Measurements from ENCODE around the gene SYNGR1. TPM values are rescaled to one million over a fixed set of nuclear protein-coding genes. Genes with fewer than 3 reads are reported as not detected.

The SYNGR1 gene
- polyA plus RNA-seq, 3 donors = 18.0 to 54.9 (median 39.6) TPM

GRCh38 chr22:39423976-39424375 is 74.2 kb downstream of the SYNGR1 start:
- Histone ChIP-seq H3K9ac (ENCODE audit: insufficient read depth, low read length, poor library complexity, severe bottlenecking) (no peak overlapping the region), H3K79me2 (ENCODE audit: insufficient read depth, low read length) (no peaks in the 10 kb centered on the region), H3K27me3 (ENCODE audit: control insufficient read depth in 2 of 2, insufficient read depth in 2 of 2, low read length in 2 of 2) (no peaks in the 10 kb centered on the region), H3K36me3 (replicated peaks in 1 of 2; ENCODE audit: control insufficient read depth in 1 of 2, insufficient read depth in 2 of 2, low read length in 2 of 2) (peaks cover 80 to 95% of the 10 kb centered on the region in 2 donors), H3K4me3 (replicated peaks in 1 of 3; ENCODE audit: low read depth in 2 of 3, low read length in 3 of 3) (no peak overlapping the region), H4K20me1 (ENCODE audit: insufficient read depth, low read length) (no peaks in the 10 kb centered on the region), H3K27ac (ENCODE audit: low read depth in 1 of 2, low read length in 2 of 2) (no peak overlapping the region), H3K4me2 (replicated peaks; ENCODE audit: extremely low read depth, low read length, poor library complexity, severe bottlenecking) (no peak overlapping the region), H3K4me1 (ENCODE audit: control insufficient read depth in 1 of 2, insufficient read depth in 2 of 2, low read length in 2 of 2) (no peaks in the 10 kb centered on the region), H3K9me3 (replicated peaks in 1 of 2; ENCODE audit: control insufficient read depth in 1 of 2, insufficient read depth in 1 of 2, low read length in 2 of 2) (no peaks in the 10 kb centered on the region), H2AFZ (ENCODE audit: insufficient read depth, low read depth, low read length, poor library complexity, severe bottlenecking) (no peak overlapping the region)
- no CpG with 5 or more reads among the region's 3 CpGs for WGBS (ENCODE audit: insufficient coverage)
- no peak for DNase-seq
- peaks cover 72 to 98% of the 10 kb centered on the region in 2 donors for H3K36me3 Mint-ChIP-seq
- H3K4me3 Mint-ChIP-seq = no peak overlapping the region
- H3K9me3 Mint-ChIP-seq = no peaks in the 10 kb centered on the region
- intact Hi-C loops (cut with micrococcal nuclease) = no loop called here
- TF ChIP-seq CTCF (IDR thresholded peaks at IDR 0.05) = no peak
- H3K27me3 Mint-ChIP-seq (ENCODE audit: low read depth in 3 of 3) = peaks cover 0 to 5% (median 0%) of the 10 kb centered on the region in 3 donors
- H3K4me1 Mint-ChIP-seq = no peaks in the 10 kb centered on the region
- H3K27ac Mint-ChIP-seq = no peak overlapping the region

GRCh38 chr22:39426380-39427043 is 76.7 kb downstream of the SYNGR1 start:
- 98% methylated on average over 17 of the region's 20 CpGs for WGBS (ENCODE audit: insufficient coverage)
- peaks cover 11% of the 10 kb centered on the region for H3K4me1 Mint-ChIP-seq
- no peaks in the 10 kb centered on the region for H3K9me3 ChIP-seq (replicated peaks in 1 of 2; ENCODE audit: control insufficient read depth in 1 of 2, insufficient read depth in 1 of 2, low read length in 2 of 2)
- H3K4me3 ChIP-seq (replicated peaks in 1 of 3; ENCODE audit: low read depth in 2 of 3, low read length in 3 of 3) = no peak overlapping the region
- H3K4me3 Mint-ChIP-seq = no peak overlapping the region
- H4K20me1 ChIP-seq (ENCODE audit: insufficient read depth, low read length) = no peaks in the 10 kb centered on the region
- H3K27ac Mint-ChIP-seq = no peak overlapping the region
- intact Hi-C loops (cut with micrococcal nuclease) = no loop called here
- no peaks in the 10 kb centered on the region for H3K27me3 ChIP-seq (ENCODE audit: control insufficient read depth in 2 of 2, insufficient read depth in 2 of 2, low read length in 2 of 2)
- H3K79me2 ChIP-seq (ENCODE audit: insufficient read depth, low read length) = no peaks in the 10 kb centered on the region
- TF ChIP-seq CTCF (IDR thresholded peaks at IDR 0.05) = no peak
- H3K4me1 ChIP-seq (ENCODE audit: control insufficient read depth in 1 of 2, insufficient read depth in 2 of 2, low read length in 2 of 2) = peaks cover 6 to 10% of the 10 kb centered on the region in 2 donors
- H2AFZ ChIP-seq (ENCODE audit: insufficient read depth, low read depth, low read length, poor library complexity, severe bottlenecking) = no peak overlapping the region
- H3K36me3 ChIP-seq (replicated peaks in 1 of 2; ENCODE audit: control insufficient read depth in 1 of 2, insufficient read depth in 2 of 2, low read length in 2 of 2) = peaks cover 81 to 95% of the 10 kb centered on the region in 2 donors
- H3K27ac ChIP-seq (ENCODE audit: low read depth in 1 of 2, low read length in 2 of 2) = no peak overlapping the region
- no peak for DNase-seq
- H3K4me2 ChIP-seq (replicated peaks; ENCODE audit: extremely low read depth, low read length, poor library complexity, severe bottlenecking) = no peak overlapping the region
- peaks cover 0 to 6% (median 0%) of the 10 kb centered on the region in 3 donors for H3K27me3 Mint-ChIP-seq (ENCODE audit: low read depth in 3 of 3)
- peaks cover 66 to 98% of the 10 kb centered on the region in 2 donors for H3K36me3 Mint-ChIP-seq
- H3K9ac ChIP-seq (ENCODE audit: insufficient read depth, low read length, poor library complexity, severe bottlenecking) = no peak overlapping the region
- no peaks in the 10 kb centered on the region for H3K9me3 Mint-ChIP-seq

Measured in CD14-positive monocyte (primary cell).